Nephron (organoid): ENCODE measurements around the gene CACNA2D1.

Source experiments
- H3K27ac Mint-ChIP-seq, 3 experiments: 2 replicates each; pipeline ENCODE4 v1.8.0; 2020; ENCODE audit warnings: mixed read lengths in 3 of 3, mild to moderate bottlenecking in 2 of 3, moderate library complexity in 1 of 3
- H3K27me3 Mint-ChIP-seq: 2 replicates; pipeline ENCODE4 v1.8.0; 2021; ENCODE audit warnings: low read depth, mild to moderate bottlenecking, moderate library complexity, mixed read lengths
- H3K36me3 Mint-ChIP-seq: 2 replicates; pipeline ENCODE4 v1.8.0; 2020; ENCODE audit warnings: low read depth, mixed read lengths
- H3K4me1 Mint-ChIP-seq: 2 replicates; pipeline ENCODE4 v1.8.0; 2020; ENCODE audit warnings: mixed read lengths
- H3K4me3 Mint-ChIP-seq, 3 experiments: 2 replicates each; pipeline ENCODE4 v1.8.0; 2020; ENCODE audit warnings: mild to moderate bottlenecking in 3 of 3, mixed read lengths in 3 of 3, moderate library complexity in 2 of 3
- H3K9me3 Mint-ChIP-seq: 2 replicates; pipeline ENCODE4 v1.8.0; 2020; ENCODE audit warnings: mixed read lengths
- CTCF ChIP-seq, 3 experiments: fragments of 200-600 bp; sonication (generic); IDR thresholded peaks; one replicate each; pipeline ENCODE4 v1.5.0; 2021; ENCODE audit warnings: antibody characterized with exemption in 3 of 3; ENCODE audit not compliant: unreplicated experiment in 3 of 3

The CACNA2D1 gene

GRCh38 chr7:81932936-81933335 lies 510.6 kb downstream of the CACNA2D1 start:
- no peaks in the 10 kb centered on the region for H3K9me3 Mint-ChIP-seq
- H3K36me3 Mint-ChIP-seq: no peaks in the 10 kb centered on the region
- no peak overlapping the region for H3K4me3 Mint-ChIP-seq
- H3K27me3 Mint-ChIP-seq: no peaks in the 10 kb centered on the region
- TF ChIP-seq CTCF (IDR thresholded peaks at IDR 0.05; ENCODE audit: unreplicated experiment in 3 of 3): no peak
- no peak overlapping the region for H3K27ac Mint-ChIP-seq
- H3K4me1 Mint-ChIP-seq: no peaks in the 10 kb centered on the region

- Mint-ChIP-seq H3K27ac (no peak overlapping the region), H3K27me3 (no peaks in the 10 kb centered on the region), H3K4me3 (no peak overlapping the region), H3K4me1 (no peaks in the 10 kb centered on the region), H3K36me3 (no peaks in the 10 kb centered on the region), H3K9me3 (no peaks in the 10 kb centered on the region)
- no peak for TF ChIP-seq CTCF (IDR thresholded peaks at IDR 0.05; ENCODE audit: unreplicated experiment in 3 of 3)
These were observed 514.2 kb downstream of the CACNA2D1 start for GRCh38 chr7:81929386-81929785.

GRCh38 chr7:81926154-81926553 lies 517.4 kb downstream of the CACNA2D1 start:
- H3K4me3 Mint-ChIP-seq: no peak overlapping the region
- H3K27ac Mint-ChIP-seq: no peak overlapping the region
- H3K36me3 Mint-ChIP-seq: no peaks in the 10 kb centered on the region
- no peaks in the 10 kb centered on the region for H3K27me3 Mint-ChIP-seq
- no peak for TF ChIP-seq CTCF (IDR thresholded peaks at IDR 0.05; ENCODE audit: unreplicated experiment in 3 of 3)
- no peaks in the 10 kb centered on the region for H3K9me3 Mint-ChIP-seq
- no peaks in the 10 kb centered on the region for H3K4me1 Mint-ChIP-seq

- Mint-ChIP-seq H3K27ac (no peak overlapping the region), H3K4me1 (no peaks in the 10 kb centered on the region), H3K9me3 (no peaks in the 10 kb centered on the region), H3K27me3 (no peaks in the 10 kb centered on the region), H3K36me3 (no peaks in the 10 kb centered on the region), H3K4me3 (no peak overlapping the region)
- no peak for TF ChIP-seq CTCF (IDR thresholded peaks at IDR 0.05; ENCODE audit: unreplicated experiment in 3 of 3)
These were observed 518.0 kb downstream of the CACNA2D1 start for GRCh38 chr7:81925530-81925929.

- Mint-ChIP-seq H3K4me1 (no peaks in the 10 kb centered on the region), H3K4me3 (no peak overlapping the region), H3K9me3 (no peaks in the 10 kb centered on the region), H3K27me3 (no peaks in the 10 kb centered on the region), H3K27ac (no peak overlapping the region), H3K36me3 (no peaks in the 10 kb centered on the region)
- TF ChIP-seq CTCF (IDR thresholded peaks at IDR 0.05; ENCODE audit: unreplicated experiment in 3 of 3): no peak
These were observed 519.1 kb downstream of the CACNA2D1 start for GRCh38 chr7:81924494-81924893.

GRCh38 chr7:81919494-81919893 lies 524.1 kb downstream of the CACNA2D1 start:
- no peak overlapping the region for H3K4me3 Mint-ChIP-seq
- peaks cover 19% of the 10 kb centered on the region for H3K9me3 Mint-ChIP-seq
- H3K27me3 Mint-ChIP-seq: no peaks in the 10 kb centered on the region
- no peak overlapping the region for H3K27ac Mint-ChIP-seq
- H3K36me3 Mint-ChIP-seq: no peaks in the 10 kb centered on the region
- no peaks in the 10 kb centered on the region for H3K4me1 Mint-ChIP-seq
- no peak for TF ChIP-seq CTCF (IDR thresholded peaks at IDR 0.05; ENCODE audit: unreplicated experiment in 3 of 3)
